Measurements from ENCODE around the gene SLC5A1. TPM values are rescaled to one million over a fixed set of nuclear protein-coding genes. Genes with fewer than 3 reads are reported as not detected.

SLC5A1 gene
- total and polyA plus RNA-seq, 2 of the 8 experiments (the other 6 are each of a cell fraction or from before 2014, with no cell fraction given) = 0.06 TPM; not detected in 1

GRCh38 chr22:32052244-32052643 lies 9.2 kb downstream of the SLC5A1 start (continued):
- no peak for TF ChIP-seq YY1 (IDR thresholded peaks at IDR 0.05; ENCODE audit: low read depth, low read length)
- TF ChIP-seq TAF7 (optimal IDR thresholded peaks at IDR 0.05; ENCODE audit: borderline replicate concordance, low read depth, low read length) = no peak
- no peak for TF ChIP-seq SRF (IDR thresholded peaks at IDR 0.05; ENCODE audit: low read depth, low read length)

Data from H1 (cell line).